Ishikawa (cell line): ENCODE data around the gene RNASE2.

Experiments used
- CREB1 ChIP-seq: IDR thresholded peaks from 2 replicates; pipeline ENCODE4 v1.6.1; 2012; ENCODE audit warnings: low read depth
- EP300 ChIP-seq: IDR thresholded peaks from 2 replicates; pipeline ENCODE4 v1.6.1; 2012; ENCODE audit warnings: borderline replicate concordance
- RAD21 ChIP-seq: IDR thresholded peaks from 2 replicates; pipeline ENCODE4 v1.6.1; 2012; ENCODE audit warnings: low read depth

GRCh38 chr14:21003788-21004346 lies 48.6 kb downstream of the RNASE2 start:
- TF ChIP-seq RAD21 (no peak), EP300 (no peak), CREB1 (no peak)
